DMS 273 (cell line): ENCODE data around the gene DENND4A.
"Not testable (repeated sequence)": the region's sequence is repeated elsewhere in the genome, so short reads cannot be mapped to it uniquely, and the experiment has no call there.

ENCODE experiments used
- DNase-seq: peaks from one replicate; lab custom pipeline; 2025; ENCODE audit not compliant: unreplicated experiment; lab: John Stamatoyannopoulos, UW

The DENND4A gene

GRCh38 chr15:65789759-65790425, 2.2 kb downstream of the DENND4A start:
- DNase-seq: no peak

- DNase-seq: no peak
Observed at GRCh38 chr15:65789105-65789504, 3.0 kb downstream of the DENND4A start.

GRCh38 chr15:65787260-65787659, 4.8 kb downstream of the DENND4A start:
- no peak for DNase-seq

- no peak for DNase-seq
Observed at GRCh38 chr15:65785151-65785550, 6.9 kb downstream of the DENND4A start.

GRCh38 chr15:65783872-65784271, 8.2 kb downstream of the DENND4A start:
- no peak for DNase-seq

GRCh38 chr15:65782096-65782495, 10.0 kb downstream of the DENND4A start:
- no peak for DNase-seq

GRCh38 chr15:65778701-65779100, 13.4 kb downstream of the DENND4A start:
- not testable (repeated sequence) for DNase-seq

GRCh38 chr15:65778269-65778668, 13.8 kb downstream of the DENND4A start:
- no peak for DNase-seq

GRCh38 chr15:65777843-65778242, 14.2 kb downstream of the DENND4A start:
- no peak for DNase-seq

- no peak for DNase-seq
Observed at GRCh38 chr15:65777053-65777452, 15.0 kb downstream of the DENND4A start.

- DNase-seq: no peak
Observed at GRCh38 chr15:65773386-65774111, 18.5 kb downstream of the DENND4A start.

- DNase-seq: no peak
Observed at GRCh38 chr15:65772930-65773329, 19.2 kb downstream of the DENND4A start.

GRCh38 chr15:65771870-65772269, 20.2 kb downstream of the DENND4A start:
- no peak for DNase-seq

GRCh38 chr15:65769482-65769881, 22.6 kb downstream of the DENND4A start:
- DNase-seq: no peak

- DNase-seq: no peak
Observed at GRCh38 chr15:65767895-65768294, 24.2 kb downstream of the DENND4A start.

GRCh38 chr15:65767264-65767595, 24.9 kb downstream of the DENND4A start:
- DNase-seq: no peak

GRCh38 chr15:65766422-65767263, 25.4 kb downstream of the DENND4A start:
- no peak for DNase-seq

- no peak for DNase-seq
Observed at GRCh38 chr15:65765106-65765505, 27.0 kb downstream of the DENND4A start.

- DNase-seq: no peak
Observed at GRCh38 chr15:65762914-65763787, 28.9 kb downstream of the DENND4A start.

- DNase-seq: no peak
Observed at GRCh38 chr15:65762399-65762798, 29.7 kb downstream of the DENND4A start.
